Panc1 (cell line): ENCODE data around the gene TMEM220. TPM values are rescaled to one million over a fixed set of nuclear protein-coding genes. Genes with fewer than 3 reads are reported as not detected.

Experiments used
- ATAC-seq: fragments of 200-7000 bp; cut with Tn5 transposase; 2 replicates; pipeline ENCODE4 v1.9.1; 2020; ENCODE audit warnings: mild to moderate bottlenecking, moderate library complexity
- BruUV-seq: library from RNA; stranded (reverse); fragments of 400-500 nt; replicated peaks from 2 replicates; lab custom pipeline; 2021; lab: Mats Ljungman, UMichigan
- CTCF ChIA-PET: fragments of 300-600 bp; sonication (Branson Sonifier 250); formaldehyde crosslinking; loops from one replicate; lab custom pipeline; 2022; ENCODE audit warnings: antibody characterized with exemption; lab: Charles Lee
- POLR2A ChIA-PET: fragments of 300-600 bp; sonication (Branson Sonifier 250); formaldehyde crosslinking; loops from one replicate; lab custom pipeline; 2022; ENCODE audit warnings: antibody characterized with exemption; lab: Charles Lee
- DNase-seq: peaks from one replicate; pipeline ENCODE4 v3.0.0-alpha.2; 2010; ENCODE audit warnings: low read depth, low spot score
- H3K27ac ChIP-seq: 2 replicates; pipeline ENCODE4 v1.5.1; 2011; ENCODE audit warnings: mild to moderate bottlenecking, low read length, inconsistent platforms
- H3K27me3 ChIP-seq: fragments of 200-500 bp; sonication (Bioruptor generic); 2 replicates; pipeline ENCODE4 v1.6.0; 2014; ENCODE audit warnings: low read length, inconsistent platforms; ENCODE audit not compliant: control insufficient read depth, insufficient read depth
- H3K36me3 ChIP-seq: fragments of 200-500 bp; sonication (Bioruptor generic); 2 replicates; pipeline ENCODE4 v1.5.1; 2014; ENCODE audit warnings: inconsistent platforms, mild to moderate bottlenecking, low read length, moderate library complexity; ENCODE audit not compliant: control insufficient read depth, insufficient read depth
- H3K4me1 ChIP-seq: 2 replicates; pipeline ENCODE4 v1.5.1; 2011; ENCODE audit warnings: inconsistent platforms, mild to moderate bottlenecking, low read length, moderate library complexity; ENCODE audit not compliant: control insufficient read depth, insufficient read depth
- H3K4me3 ChIP-seq, 2 experiments: 2 replicates each; pipeline ENCODE4 v1.5.1; 2011 to 2012; ENCODE audit warnings: low read depth in 2 of 2, low read length in 2 of 2, mild to moderate bottlenecking in 2 of 2, inconsistent platforms in 1 of 2, moderate library complexity in 1 of 2
- H3K9me3 ChIP-seq: fragments of 200-500 bp; sonication (Bioruptor generic); 2 replicates; pipeline ENCODE4 v1.5.1; 2014; ENCODE audit warnings: low read depth, mild to moderate bottlenecking, inconsistent platforms, low read length, moderate library complexity; ENCODE audit not compliant: control insufficient read depth, insufficient read depth
- POLR2AphosphoS5 ChIP-seq: IDR thresholded peaks from 2 replicates; pipeline ENCODE4 v1.6.1; 2012; ENCODE audit warnings: mild to moderate bottlenecking, low read depth, low read length, moderate library complexity
- SIN3A ChIP-seq: IDR thresholded peaks from 2 replicates; pipeline ENCODE4 v1.6.1; 2012; ENCODE audit warnings: low read depth, mild to moderate bottlenecking, low read length, moderate library complexity, borderline replicate concordance; ENCODE audit not compliant: insufficient read depth
- TCF7L2 ChIP-seq: IDR thresholded peaks from 2 replicates; pipeline ENCODE4 v1.6.1; 2011; ENCODE audit warnings: mild to moderate bottlenecking, low read depth, low read length, inconsistent platforms
- in situ Hi-C: cut with HindIII; loops from 2 replicates; pipeline ENCODE4 v1.10.0; 2016; ENCODE audit warnings: low sequenced_read_pairs, low pct_unique_long_range_greater_than_20kb
- intact Hi-C: fragments of 100-400 bp; cut with micrococcal nuclease; formaldehyde crosslinking; loops from one replicate; pipeline ENCODE4 v1.10.0; 2022; ENCODE audit not compliant: unreplicated experiment
- total RNA-seq: library from RNA; stranded (reverse); gene quantifications from one replicate; pipeline ENCODE4 v1.2.1, GENCODE V29; 2021; ENCODE audit not compliant: unreplicated experiment
- TF ChIP-seq, protein P1 (sequence below): fragments of 450-650 bp; IDR thresholded peaks from 2 replicates; pipeline ENCODE4 v1.5.1; 2017; ENCODE audit warnings: mild to moderate bottlenecking
- TF ChIP-seq, protein P2 (sequence below), 2 experiments: IDR thresholded peaks; 2 replicates each; pipeline ENCODE4 v1.6.1; 2011 to 2012; ENCODE audit warnings: low read depth in 2 of 2, control low read depth in 1 of 2, low read length in 1 of 2, mild to moderate bottlenecking in 1 of 2, moderate library complexity in 1 of 2; ENCODE audit not compliant: insufficient read depth in 1 of 2

The TMEM220 gene
- total RNA-seq, 1 experiment from 2014 or later, result 9.3 TPM

GRCh38 chr17:10702574-10702973 is 27.2 kb downstream of the TMEM220 start:
- no peak for TF ChIP-seq TCF7L2
- no peak for TF ChIP-seq SIN3A
- TF ChIP-seq POLR2AphosphoS5, result no peak
- TF ChIP-seq, protein P1, sequence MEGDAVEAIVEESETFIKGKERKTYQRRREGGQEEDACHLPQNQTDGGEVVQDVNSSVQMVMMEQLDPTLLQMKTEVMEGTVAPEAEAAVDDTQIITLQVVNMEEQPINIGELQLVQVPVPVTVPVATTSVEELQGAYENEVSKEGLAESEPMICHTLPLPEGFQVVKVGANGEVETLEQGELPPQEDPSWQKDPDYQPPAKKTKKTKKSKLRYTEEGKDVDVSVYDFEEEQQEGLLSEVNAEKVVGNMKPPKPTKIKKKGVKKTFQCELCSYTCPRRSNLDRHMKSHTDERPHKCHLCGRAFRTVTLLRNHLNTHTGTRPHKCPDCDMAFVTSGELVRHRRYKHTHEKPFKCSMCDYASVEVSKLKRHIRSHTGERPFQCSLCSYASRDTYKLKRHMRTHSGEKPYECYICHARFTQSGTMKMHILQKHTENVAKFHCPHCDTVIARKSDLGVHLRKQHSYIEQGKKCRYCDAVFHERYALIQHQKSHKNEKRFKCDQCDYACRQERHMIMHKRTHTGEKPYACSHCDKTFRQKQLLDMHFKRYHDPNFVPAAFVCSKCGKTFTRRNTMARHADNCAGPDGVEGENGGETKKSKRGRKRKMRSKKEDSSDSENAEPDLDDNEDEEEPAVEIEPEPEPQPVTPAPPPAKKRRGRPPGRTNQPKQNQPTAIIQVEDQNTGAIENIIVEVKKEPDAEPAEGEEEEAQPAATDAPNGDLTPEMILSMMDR, result no peak
- TF ChIP-seq, protein P2, sequence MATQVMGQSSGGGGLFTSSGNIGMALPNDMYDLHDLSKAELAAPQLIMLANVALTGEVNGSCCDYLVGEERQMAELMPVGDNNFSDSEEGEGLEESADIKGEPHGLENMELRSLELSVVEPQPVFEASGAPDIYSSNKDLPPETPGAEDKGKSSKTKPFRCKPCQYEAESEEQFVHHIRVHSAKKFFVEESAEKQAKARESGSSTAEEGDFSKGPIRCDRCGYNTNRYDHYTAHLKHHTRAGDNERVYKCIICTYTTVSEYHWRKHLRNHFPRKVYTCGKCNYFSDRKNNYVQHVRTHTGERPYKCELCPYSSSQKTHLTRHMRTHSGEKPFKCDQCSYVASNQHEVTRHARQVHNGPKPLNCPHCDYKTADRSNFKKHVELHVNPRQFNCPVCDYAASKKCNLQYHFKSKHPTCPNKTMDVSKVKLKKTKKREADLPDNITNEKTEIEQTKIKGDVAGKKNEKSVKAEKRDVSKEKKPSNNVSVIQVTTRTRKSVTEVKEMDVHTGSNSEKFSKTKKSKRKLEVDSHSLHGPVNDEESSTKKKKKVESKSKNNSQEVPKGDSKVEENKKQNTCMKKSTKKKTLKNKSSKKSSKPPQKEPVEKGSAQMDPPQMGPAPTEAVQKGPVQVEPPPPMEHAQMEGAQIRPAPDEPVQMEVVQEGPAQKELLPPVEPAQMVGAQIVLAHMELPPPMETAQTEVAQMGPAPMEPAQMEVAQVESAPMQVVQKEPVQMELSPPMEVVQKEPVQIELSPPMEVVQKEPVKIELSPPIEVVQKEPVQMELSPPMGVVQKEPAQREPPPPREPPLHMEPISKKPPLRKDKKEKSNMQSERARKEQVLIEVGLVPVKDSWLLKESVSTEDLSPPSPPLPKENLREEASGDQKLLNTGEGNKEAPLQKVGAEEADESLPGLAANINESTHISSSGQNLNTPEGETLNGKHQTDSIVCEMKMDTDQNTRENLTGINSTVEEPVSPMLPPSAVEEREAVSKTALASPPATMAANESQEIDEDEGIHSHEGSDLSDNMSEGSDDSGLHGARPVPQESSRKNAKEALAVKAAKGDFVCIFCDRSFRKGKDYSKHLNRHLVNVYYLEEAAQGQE (IDR thresholded peaks at IDR 0.05; ENCODE audit: insufficient read depth in 1 of 2, low read depth in 2 of 2, low read length in 1 of 2), result no peak
- Histone ChIP-seq H3K9me3 (no peaks in the 10 kb centered on the region), H3K4me3 (no peak overlapping the region), H3K36me3 (peaks cover 4% of the 10 kb centered on the region), H3K27me3 (no peaks in the 10 kb centered on the region), H3K27ac (no peak overlapping the region), H3K4me1 (peaks cover 4% of the 10 kb centered on the region; the same call in 1 of the 2 replicates)
- ChIA-PET POLR2A (no interaction called here), CTCF (no interaction called here)
- DNase-seq (no peak), ATAC-seq (no peak)
- in situ Hi-C loops (no loop called here), intact Hi-C loops (no loop called here)
- no TSS peak for BruUV-seq

DNA sequence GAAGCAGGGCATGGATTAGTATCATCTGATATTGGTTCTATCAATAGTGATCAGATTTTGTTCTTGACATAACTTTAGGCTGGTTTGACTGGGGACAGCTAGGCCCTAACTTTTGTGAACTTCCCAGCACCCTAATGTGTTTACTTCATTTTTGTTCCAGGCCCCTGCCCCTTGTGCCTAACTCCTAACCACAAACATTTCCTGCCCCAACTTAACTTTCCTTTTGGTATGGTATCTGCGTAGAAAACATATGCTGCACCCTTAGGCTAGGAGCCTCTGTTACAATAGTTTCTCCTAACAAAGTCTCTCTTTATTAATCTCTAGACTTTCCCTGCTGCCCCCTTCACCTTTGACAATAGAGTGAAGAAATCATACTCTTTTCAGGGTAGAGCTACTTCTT is 30.0 kb downstream of the TMEM220 start:
- ATAC-seq (no peak), DNase-seq (no peak)
- CTCF ChIA-PET, result interaction anchor here (0.7 kb wide), 1 partner anchor 50 kb away, joined by 7 read pairs; no protein-coding TSS in a partner anchor
- in situ Hi-C loops, result no loop called here
- peaks cover 6% of the 10 kb centered on the region for H3K36me3 ChIP-seq
- no peaks in the 10 kb centered on the region for H3K9me3 ChIP-seq
- H3K4me1 ChIP-seq, result peaks cover 4% of the 10 kb centered on the region; the same call in 1 of the 2 replicates
- intact Hi-C loops, result no loop called here
- H3K27me3 ChIP-seq, result no peaks in the 10 kb centered on the region
- BruUV-seq, result no TSS peak
- POLR2A ChIA-PET, result no interaction called here
- H3K27ac ChIP-seq, result no peak overlapping the region
- TF ChIP-seq, protein P1, result no peak
- H3K4me3 ChIP-seq, result no peak overlapping the region
